ENCODE data around the gene ABHD16A. TPM values are rescaled to one million over a fixed set of nuclear protein-coding genes. Genes with fewer than 3 reads are reported as not detected.

Gene ABHD16A
- total RNA-seq, 1 donor from 2014 or later = 26.9 TPM

- intact Hi-C loops (cut with DNase I) = no loop called here
- DNase-seq (ENCODE audit: low spot score) = no peak
Measured at GRCh38 chr6:31734247-31734820, 31.2 kb upstream of the ABHD16A start.

DNA sequence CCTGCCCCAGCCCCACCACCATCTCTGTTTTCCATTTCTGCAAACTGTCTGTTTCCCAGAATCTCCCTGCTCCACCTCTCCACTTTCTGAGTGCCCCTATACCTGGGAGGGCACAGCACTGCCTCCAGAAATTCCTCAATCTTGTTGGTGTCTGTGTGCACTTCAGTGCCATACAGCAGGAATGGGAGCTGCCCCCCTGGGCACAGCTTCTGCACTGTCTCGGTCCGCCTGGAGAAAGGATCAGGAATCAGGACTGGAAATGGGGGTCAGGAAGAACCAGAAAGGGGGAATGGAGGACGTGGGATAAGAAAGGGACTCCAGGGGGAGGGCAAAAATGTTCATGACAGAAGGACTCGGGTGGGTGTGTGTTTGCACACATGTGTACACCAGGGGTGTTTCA lies 30.6 kb upstream of the ABHD16A start:
- intact Hi-C loops (cut with DNase I) = no loop called here
- DNase-seq (ENCODE audit: low spot score) = no peak

DNA sequence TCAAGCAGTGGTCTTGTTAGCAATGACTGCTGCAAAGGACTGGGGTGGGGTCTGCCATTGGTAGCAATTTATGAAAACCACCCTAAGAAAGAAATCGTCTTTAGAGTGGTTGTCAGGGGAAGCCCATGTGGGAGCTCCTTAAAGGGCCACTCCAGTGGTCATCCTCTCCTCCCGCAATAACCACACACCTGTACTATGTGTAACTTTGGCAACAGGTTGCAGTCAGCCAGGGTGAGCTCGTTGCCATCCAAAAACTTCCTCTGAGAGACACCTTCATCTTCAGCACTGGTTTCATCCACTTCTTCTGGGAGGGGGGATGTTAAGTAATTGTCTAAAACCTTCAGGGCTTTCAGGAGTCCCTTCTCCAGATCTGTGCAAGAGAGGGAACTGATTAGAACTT lies 28.9 kb upstream of the ABHD16A start:
- no peak for DNase-seq (ENCODE audit: low spot score)
- intact Hi-C loops (cut with DNase I) = no loop called here

GRCh38 chr6:31730631-31731086 lies 27.5 kb upstream of the ABHD16A start:
- intact Hi-C loops (cut with DNase I) = no loop called here

GRCh38 chr6:31729979-31730630 lies 27.0 kb upstream of the ABHD16A start:
- intact Hi-C loops (cut with DNase I) = loop anchor here (2.0 to 5.0 kb wide), 3 partner anchors 27 to 105 kb away; partner anchors contain the start of genes ABHD16A and SAPCD1

More at GRCh38 chr6:31730631-31731086, 27.5 kb upstream of the ABHD16A start:
- no peak for DNase-seq (ENCODE audit: low spot score)

GRCh38 chr6:31729515-31729978 lies 26.4 kb upstream of the ABHD16A start:
- intact Hi-C loops (cut with DNase I) = loop anchor here (2.0 to 5.0 kb wide), 3 partner anchors 27 to 105 kb away; partner anchors contain the start of genes ABHD16A and SAPCD1
- DNase-seq (ENCODE audit: low spot score) = peak; percentile 96

More at GRCh38 chr6:31729979-31730630, 27.0 kb upstream of the ABHD16A start:
- DNase-seq (ENCODE audit: low spot score) = peak; percentile 95

DNA sequence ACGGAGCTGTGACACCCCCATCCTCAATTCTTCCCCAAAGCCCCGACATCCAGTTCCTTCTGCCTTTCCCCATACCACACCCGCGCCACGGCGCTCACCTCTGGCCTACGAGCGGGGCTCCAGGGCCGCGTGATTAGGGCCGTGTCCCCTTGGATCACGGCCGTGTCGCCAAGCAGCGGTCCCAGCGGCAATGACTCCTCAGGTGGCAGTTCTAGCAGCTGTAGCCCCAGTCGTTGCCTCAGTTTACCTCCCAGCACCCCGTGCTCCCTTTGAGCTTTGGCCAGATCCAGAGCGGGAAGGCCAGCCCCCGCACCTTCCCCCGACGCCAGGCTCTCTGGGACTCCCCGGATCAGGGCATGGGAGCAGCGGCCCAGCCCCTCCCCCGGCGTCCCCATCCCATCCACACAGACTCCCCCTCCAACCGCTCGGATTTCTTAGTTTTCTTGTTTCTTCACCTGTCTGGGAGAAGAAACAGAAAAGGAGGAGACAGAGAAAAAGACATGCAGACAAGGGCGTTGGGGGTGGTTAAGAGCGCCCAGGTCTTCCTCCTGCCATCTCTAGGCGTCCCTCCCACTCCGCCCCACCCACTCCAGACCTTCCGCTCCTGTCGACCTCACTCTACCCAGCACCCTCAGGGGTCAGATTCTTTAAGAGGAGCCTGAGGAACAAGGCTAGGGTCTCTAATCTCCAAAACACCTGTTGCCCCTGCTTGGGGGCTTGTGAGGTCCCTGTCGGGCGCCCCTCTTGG lies 25.8 kb upstream of the ABHD16A start, which contains the start of gene DDAH2:
Gene DDAH2, minus strand, starts transcription at position 533 of the 748 bp plus-strand sequence. Its CDS starts 138 bp downstream, at position 395.
- intact Hi-C loops (cut with DNase I) = loop anchor here (2.0 to 5.0 kb wide), 3 partner anchors 26 to 106 kb away; partner anchors contain the start of genes ABHD16A and SAPCD1
- no peak for DNase-seq (ENCODE audit: low spot score)

- no peak for DNase-seq (ENCODE audit: low spot score)
- intact Hi-C loops (cut with DNase I) = loop anchor here (2.0 to 5.0 kb wide), 3 partner anchors 25 to 107 kb away; partner anchors contain the start of genes ABHD16A and SAPCD1
Measured at GRCh38 chr6:31727717-31728671, 24.9 kb upstream of the ABHD16A start.

GRCh38 chr6:31727034-31727716 lies 24.1 kb upstream of the ABHD16A start:
- no peak for DNase-seq (ENCODE audit: low spot score)
- intact Hi-C loops (cut with DNase I) = loop anchor here (5.0 kb wide), 1 partner anchor 35 kb away; the partner anchor contains the start of gene SAPCD1

GRCh38 chr6:31725502-31726350 lies 22.6 kb upstream of the ABHD16A start:
- DNase-seq (ENCODE audit: low spot score) = no peak
- intact Hi-C loops (cut with DNase I) = loop anchor here (5.0 kb wide), 1 partner anchor 37 kb away; the partner anchor contains the start of gene SAPCD1

- intact Hi-C loops (cut with DNase I) = no loop called here
- DNase-seq (ENCODE audit: low spot score) = no peak
Measured at GRCh38 chr6:31723980-31724691, 21.0 kb upstream of the ABHD16A start.

DNA sequence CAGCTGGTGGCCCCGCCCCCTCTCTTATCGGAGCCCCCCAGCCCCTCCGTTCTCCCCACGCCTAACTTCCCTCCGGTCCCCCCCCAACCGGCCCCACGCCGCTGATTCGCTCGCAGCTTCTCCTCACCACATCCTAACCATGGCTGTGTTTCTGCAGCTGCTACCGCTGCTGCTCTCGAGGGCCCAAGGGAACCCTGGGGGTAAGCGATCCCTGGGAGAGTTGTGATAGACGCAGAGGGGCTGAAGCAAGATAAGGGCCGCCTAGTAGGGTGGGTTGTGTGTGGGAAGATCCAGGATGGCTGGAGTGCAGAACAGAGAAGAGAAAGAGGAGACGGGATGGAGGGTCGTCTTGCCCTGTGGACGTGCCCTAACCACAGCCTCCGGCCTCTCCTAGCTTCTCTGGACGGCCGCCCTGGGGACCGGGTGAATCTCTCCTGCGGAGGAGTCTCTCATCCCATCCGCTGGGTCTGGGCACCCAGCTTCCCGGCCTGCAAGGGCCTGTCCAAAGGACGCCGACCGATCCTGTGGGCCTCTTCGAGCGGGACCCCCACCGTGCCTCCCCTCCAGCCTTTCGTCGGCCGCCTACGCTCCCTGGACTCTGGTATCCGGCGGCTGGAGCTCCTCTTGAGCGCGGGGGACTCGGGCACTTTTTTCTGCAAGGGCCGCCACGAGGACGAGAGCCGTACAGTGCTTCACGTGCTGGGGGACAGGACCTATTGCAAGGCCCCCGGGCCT lies 20.3 kb upstream of the ABHD16A start, which contains the start of gene MPIG6B:
Gene MPIG6B, plus strand, starts transcription at position 129 of the 735 bp plus-strand sequence. Its CDS starts 11 bp downstream, at position 140.
- no peak for DNase-seq (ENCODE audit: low spot score)
- intact Hi-C loops (cut with DNase I) = no loop called here

DNA sequence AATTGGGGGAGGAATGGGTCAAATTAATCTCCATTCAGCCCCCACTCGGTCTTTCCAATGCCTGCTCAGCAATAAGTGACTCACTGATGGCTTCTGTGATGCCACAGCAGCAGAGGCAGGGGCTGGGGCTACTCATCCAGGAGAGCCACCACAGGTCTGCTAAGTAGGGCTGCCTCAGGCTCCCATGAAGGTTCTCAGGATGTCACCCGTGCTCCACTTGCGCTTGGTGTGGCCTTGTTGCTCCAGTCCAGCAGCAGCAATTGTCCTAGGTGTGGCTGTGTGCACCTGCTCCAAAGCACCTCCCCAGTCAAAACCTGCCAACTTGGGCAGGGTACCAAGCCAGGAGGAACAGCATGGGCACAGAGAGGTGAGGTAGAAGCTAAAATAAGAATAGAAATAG lies 19.0 kb upstream of the ABHD16A start:
- intact Hi-C loops (cut with DNase I) = no loop called here
- no peak for DNase-seq (ENCODE audit: low spot score)

- DNase-seq (ENCODE audit: low spot score) = no peak
- intact Hi-C loops (cut with DNase I) = no loop called here
Measured at GRCh38 chr6:31721351-31722020, 18.4 kb upstream of the ABHD16A start, which contains the start of gene LY6G6C. TSS of gene LY6G6C (minus strand) at chr6:31721746. CDS start at chr6:31721679, 67 bp downstream.

DNA sequence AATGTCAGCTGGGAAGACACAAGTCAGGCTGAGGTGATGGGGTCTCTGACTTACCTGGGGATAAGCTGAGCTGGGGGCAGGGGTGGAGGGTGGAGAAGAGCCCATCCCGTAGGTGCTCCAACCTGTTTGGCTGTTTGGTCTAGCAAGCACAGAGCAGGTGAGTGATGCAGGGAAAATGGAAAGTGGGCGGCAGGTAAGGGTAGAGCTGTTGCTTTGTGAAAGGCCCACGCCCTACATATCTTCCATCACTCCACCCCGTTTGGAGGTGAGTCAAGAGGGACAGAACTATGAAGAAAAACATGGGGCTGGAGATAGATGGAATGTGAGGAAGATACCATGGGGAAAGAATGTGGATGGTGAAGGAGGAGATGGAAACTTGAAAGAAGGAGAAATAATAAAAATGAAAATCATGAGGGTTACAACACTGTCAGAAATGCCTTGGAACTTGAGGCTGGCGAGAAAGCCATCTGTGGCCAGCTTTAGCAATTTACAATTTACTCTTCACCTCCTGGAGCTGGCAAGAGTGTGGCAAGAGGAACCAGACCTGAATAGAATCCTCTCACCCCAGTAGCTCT lies 17.2 kb upstream of the ABHD16A start:
- intact Hi-C loops (cut with DNase I) = no loop called here
- DNase-seq (ENCODE audit: low spot score) = no peak

All from cardiac septum (tissue), 1 donor.